Ureter (tissue), 1 donor: ENCODE data around the gene OR2G3. TPM values are rescaled to one million over a fixed set of nuclear protein-coding genes. Genes with fewer than 3 reads are reported as not detected.

ENCODE experiments used
- total RNA-seq: library from RNA; stranded (reverse); gene quantifications from one replicate; pipeline ENCODE4 v1.2.4, GENCODE V29; 2023
- donor health status: DM: yes; HTN: yes; CAD: no.

OR2G3 gene
- total RNA-seq, 1 donor from 2014 or later = not detected

Other genes starting within 250 kb of the OR2G3 start
- 1.9 TPM for gene NLRP3, start 189.4 kb upstream of the OR2G3 start, total RNA-seq
- not detected for gene OR2B11, start 147.5 kb upstream of the OR2G3 start, total RNA-seq
- gene OR2C3, start 69.1 kb upstream of the OR2G3 start, total RNA-seq = 0.08 TPM
- 0.91 TPM for gene GCSAML, start 56.5 kb upstream of the OR2G3 start, total RNA-seq
- not detected for gene OR2G2, start 17.2 kb upstream of the OR2G3 start, total RNA-seq
- gene OR13G1, start 74.2 kb downstream of the OR2G3 start, total RNA-seq = not detected
- gene OR6F1, start 111.1 kb downstream of the OR2G3 start, total RNA-seq = not detected
- not detected for gene OR14K1, start 133.0 kb downstream of the OR2G3 start, total RNA-seq
- gene OR14A2, start 142.6 kb downstream of the OR2G3 start, total RNA-seq = not detected
- gene OR1C1, start 155.0 kb downstream of the OR2G3 start, total RNA-seq = not detected
- not detected for gene OR14A16, start 218.5 kb downstream of the OR2G3 start, total RNA-seq
- not detected for gene OR11L1, start 236.3 kb downstream of the OR2G3 start, total RNA-seq